ENCODE data around the gene ANKRD29. TPM values are rescaled to one million over a fixed set of nuclear protein-coding genes. Genes with fewer than 3 reads are reported as not detected.
A peak's percentile ranks its signal among the peaks of the same experiment; 100 is the strongest.
"Not testable (repeated sequence)": the region's sequence is repeated elsewhere in the genome, so short reads cannot be mapped to it uniquely, and the experiment has no call there.

The ANKRD29 gene
- polyA plus RNA-seq, 4 donors, result 0.47 to 1.2 (median 0.71) TPM

DNA sequence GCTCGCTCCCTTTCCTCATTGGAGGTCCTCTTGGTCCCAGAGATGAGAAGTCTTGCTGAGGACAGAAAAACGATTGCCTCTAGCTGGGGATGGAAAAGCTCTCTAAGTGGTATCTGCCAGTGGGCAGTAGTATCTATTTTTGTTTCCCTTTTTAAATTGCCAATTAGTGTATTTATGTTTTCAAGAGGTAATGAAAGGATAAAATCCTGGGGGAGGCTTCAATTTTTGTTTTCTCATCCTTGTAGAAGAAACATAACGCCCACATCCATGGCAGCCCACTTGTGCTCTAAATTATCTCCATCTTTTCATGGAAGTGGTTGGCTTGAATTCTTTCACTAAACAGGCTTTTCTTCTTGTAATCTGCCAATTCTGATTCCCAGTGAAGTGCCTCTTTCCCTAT lies 14.3 kb downstream of the ANKRD29 start:
- DNase-seq (ENCODE audit: low read depth in 4 of 4, low spot score in 3 of 4), result no peak

DNA sequence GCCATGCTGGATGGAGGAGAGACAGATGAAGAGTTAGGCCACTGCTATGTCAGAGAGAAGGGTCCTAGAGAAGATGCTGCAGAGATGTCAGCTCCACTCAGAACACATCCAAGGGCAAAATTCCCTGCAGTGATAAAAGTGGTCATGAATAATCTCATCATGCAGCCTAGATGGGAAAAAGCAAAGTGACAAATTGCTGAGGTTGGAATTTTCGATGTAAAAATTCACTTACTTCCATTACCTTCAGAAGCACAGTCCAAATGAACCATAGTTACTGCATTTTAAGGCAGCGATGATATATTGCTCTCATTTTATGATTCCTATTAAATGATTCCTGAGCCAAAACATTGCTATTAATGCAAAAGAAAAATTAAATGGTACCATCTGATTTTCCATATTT lies 16.4 kb downstream of the ANKRD29 start:
- DNase-seq (ENCODE audit: low read depth in 4 of 4, low spot score in 3 of 4), result no peak

DNA sequence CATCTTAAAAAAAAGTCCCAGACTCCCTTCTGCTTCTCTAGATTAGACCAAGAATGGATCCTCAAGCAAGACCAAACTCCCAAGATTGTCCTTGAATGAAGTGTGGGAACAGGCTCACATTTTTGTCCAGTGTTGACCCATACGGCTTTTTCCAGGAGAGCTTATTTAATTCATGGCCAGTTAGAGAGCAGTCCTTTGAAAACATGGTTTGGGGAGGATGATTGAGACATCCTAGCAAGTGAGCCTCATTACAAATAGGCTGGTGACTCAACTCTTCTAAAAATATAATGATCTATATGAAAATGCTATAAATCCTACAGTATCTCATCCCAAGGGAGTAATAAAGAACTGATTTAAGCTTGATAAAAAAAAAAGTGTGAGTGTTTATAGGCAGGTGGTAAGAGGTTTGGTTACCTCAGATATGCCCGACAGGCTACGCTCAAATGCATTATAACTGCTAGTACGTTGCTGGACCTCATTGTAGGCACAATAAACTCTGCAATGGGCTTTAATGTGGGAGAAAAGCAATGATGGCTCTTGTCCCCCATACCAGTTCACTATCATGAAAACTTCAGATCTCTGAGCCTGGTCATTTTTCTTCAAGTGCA lies 17.0 kb downstream of the ANKRD29 start:
- no peak for DNase-seq (ENCODE audit: low read depth in 4 of 4, low spot score in 3 of 4)

DNA sequence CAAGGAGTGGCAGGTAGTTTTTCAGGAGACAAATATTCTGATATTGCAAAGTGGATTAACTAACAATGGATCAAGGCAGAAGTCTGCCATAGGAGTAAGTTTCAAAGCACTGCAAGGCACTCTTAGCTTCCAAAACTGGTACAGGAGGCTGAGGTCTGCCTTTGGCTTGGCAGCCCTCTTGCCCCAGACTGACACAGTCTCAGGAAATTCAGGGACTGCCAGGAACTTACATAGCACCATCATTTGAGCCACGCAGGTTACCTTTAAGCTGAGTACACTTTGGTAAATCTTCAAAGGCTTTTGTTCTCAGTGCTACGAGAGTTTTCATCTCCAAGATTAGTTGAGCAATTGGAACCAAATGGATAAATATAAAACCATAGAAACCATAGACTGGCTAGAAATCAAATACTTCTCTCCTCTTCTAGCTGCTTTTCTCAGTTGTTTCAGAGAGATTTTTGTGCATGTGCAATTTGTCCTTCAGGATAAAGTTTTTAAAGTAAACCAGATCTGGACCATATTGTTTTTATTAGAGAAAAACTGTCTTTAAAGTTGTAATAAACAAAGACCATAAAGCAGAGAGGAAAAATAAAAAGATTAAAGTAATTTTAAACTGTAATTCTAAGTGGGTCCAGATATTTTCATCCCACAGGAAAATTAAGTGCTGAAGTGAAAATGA lies 18.8 kb downstream of the ANKRD29 start:
- no peak for DNase-seq (ENCODE audit: low read depth in 4 of 4, low spot score in 3 of 4)

DNA sequence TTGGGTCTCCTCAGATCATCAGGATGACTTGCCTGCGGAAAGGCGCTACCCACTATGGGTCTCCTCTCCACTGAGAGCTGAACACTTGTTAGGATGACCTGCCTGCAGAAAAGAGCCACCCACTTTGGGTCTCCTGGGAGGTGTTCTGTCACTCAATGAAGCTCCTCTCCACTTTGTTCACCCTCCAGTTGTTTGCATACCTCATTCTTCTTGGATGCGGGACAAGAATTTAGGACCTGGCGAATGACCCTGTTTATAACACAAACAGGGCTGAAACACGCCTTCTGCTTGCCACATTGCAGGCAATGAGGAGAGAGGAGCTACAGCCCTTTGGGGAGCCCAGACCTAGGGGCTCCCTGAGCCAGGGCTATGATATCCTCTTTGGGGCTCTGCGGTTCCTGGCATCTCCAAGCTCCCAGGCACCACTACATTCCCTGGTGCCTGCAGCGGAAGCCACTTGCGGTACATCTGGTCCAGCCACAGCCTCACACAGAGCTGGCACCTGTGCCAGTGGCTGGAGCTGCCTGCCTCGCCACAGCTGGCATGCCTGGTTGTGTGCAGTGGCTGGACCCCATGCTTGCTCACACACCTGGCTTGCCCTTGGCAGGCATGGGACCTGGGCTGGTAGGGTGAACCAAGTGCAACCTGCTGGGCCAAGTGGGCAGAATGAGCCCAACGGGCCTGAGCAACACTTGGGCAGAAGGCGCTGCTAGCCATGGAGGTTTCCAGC lies 20.6 kb downstream of the ANKRD29 start:
- DNase-seq (ENCODE audit: low read depth in 4 of 4, low spot score in 3 of 4), result no peak

DNA sequence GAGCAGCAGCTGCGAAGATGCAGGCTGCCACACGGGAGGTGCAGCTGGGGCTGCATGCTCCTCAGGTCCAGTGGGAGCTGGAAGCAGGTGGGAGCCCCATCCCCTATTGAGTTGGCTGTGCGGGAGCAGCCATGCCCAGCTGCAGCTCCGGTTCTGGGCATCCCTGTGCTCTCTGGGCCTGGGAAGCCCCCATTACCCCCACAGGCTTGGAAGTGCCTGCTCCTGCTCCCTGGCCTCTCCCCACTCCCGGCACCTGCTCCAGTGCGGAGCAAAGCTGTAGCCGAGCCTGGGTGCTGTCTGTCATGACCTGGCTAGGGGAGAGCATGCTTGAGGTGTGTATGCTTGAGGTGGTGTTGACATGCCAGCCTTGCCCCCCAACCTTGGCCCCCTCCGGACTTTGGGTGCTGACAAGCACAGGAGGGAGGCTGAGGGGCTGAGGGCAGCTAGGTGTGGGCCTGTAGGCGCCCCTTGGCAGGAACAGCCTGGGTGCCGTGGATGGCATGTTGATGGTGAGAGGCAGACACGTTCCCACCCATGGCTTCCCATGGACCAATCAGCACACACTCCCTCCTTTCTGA lies 21.5 kb downstream of the ANKRD29 start:
- no peak for DNase-seq (ENCODE audit: low read depth in 4 of 4, low spot score in 3 of 4)

DNA sequence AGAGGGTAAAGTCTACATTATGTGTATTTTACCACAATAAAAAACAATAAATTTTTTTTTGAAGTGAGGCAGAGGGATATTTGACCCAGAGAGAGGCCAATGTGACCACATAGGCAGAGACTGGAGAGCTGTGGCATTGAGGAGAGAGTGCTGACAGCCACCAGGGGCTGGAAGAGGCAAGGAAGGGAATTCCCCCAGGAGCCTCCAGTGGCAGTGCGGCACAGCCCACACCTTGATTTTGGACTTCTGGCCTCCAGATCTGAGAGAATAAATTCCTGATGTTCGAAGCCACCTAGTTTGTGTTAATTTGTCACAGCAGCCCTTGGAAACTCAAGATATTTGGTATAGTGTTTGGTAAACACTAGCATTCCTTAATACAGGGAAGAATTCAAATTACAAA lies 22.7 kb downstream of the ANKRD29 start:
- no peak for DNase-seq (ENCODE audit: low read depth in 4 of 4, low spot score in 3 of 4)

DNA sequence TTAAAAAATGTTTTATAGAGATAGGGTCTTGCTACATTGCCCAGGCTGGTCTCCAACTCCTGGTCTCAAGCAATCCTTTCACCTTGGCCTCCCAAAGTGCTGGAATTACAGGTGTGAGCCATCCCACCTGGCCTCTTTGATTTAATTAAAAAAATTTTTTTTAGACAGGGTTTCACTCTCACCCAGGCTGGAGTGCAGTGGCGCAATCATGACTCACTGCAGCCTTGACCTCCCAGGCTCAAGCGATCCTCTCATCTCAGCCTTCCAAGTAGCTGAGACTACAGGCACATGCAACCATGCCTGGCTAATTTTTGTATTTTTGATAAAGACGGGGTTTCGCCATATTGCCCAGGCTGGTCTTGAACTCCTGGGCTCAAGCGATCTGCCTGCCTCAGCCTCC lies 26.3 kb downstream of the ANKRD29 start:
- not testable (repeated sequence) for DNase-seq (ENCODE audit: low read depth in 4 of 4, low spot score in 3 of 4)

DNA sequence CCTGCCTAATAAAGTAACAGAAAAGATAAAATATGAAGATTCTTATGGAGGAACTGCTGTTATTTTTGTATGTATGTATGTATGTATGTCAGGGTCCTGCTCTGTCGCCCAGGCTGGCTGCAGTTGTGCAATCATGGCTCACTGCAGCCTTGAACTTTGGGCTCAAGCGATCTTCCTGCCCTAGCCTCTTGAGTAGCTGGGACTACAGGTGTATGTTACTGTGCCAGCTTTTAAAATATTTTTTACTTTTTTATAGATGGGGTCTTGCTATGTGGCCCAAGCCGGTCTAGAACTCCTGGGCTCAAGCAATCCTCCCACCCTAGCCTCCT lies 26.7 kb downstream of the ANKRD29 start:
- DNase-seq (ENCODE audit: low read depth in 4 of 4, low spot score in 3 of 4), result no peak

DNA sequence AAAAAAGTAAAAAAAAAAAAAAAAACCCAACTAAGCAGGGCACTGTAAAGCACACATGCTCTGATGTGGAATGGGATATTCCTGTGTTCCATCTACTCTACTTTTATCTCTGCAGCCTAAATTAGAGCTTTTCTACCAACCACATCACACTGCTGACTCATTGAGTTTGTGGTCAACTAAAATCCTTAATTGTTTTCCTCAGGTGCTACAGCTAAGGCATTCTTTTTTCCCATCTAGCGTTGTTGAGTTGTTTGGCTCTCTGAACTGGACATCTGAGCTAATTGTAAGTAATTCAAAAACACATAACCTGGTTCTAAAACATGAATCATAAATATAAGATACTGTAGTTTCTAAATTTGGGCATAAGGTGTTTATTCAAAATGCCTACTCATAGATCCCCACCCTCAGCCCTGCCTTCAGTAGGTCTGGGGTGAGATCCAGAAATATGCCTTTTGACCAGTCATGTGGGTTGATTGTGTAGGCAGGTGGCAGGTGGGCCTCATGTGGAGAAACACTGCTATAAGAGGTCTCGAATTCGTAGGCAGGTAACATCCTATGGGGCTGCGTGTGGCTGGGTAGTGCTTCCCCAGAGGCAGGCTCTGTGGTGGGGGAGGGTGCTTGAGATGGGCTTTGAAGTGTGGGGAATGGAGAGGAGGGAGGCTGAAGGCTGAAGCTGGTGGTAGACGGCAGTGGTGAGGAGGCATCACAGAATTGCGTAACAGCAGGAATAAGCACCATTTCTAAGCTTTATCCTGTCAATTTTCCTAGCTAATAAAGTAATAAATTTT lies 27.2 kb downstream of the ANKRD29 start:
- no peak for DNase-seq (ENCODE audit: low read depth in 4 of 4, low spot score in 3 of 4)

DNA sequence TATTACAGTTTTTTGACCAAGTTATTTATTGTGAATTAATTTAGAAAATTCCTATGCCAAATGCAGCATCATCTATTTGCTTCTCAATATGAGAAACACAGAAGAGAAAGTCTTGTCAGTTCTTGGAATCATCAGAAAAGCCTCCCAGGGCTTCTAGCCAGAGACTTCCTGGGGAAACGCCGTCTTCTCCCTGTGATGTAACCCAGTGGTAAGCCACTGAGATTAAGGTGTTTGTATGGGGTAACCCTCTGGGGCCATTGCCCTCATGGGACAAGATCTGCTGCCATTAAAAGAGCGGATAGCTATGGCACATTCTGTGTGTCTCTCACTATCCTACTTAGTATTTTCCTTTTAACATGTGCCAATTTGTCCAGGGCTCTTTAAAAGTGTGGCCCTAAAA lies 28.0 kb downstream of the ANKRD29 start:
- no peak for DNase-seq (ENCODE audit: low read depth in 4 of 4, low spot score in 3 of 4)

DNA sequence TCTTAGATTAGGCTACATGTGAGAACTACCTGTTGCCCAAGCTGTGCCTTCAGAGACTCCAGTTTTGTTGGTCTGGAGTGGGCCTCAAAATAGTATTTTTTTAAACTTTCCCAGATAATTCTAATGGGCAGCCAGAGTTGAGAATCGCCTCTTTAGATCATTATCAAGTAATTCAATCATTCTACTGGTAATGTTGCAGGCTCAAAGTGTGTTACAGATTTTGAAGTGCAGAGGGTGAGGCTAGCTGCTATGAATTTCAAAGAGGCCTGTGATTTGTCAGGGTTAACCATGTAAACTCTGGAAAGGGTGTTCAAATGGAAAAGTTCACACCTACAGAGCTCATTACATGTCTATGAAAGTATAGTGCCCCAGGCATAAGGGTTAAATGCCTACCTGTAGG lies 30.1 kb downstream of the ANKRD29 start:
- DNase-seq (ENCODE audit: low read depth in 4 of 4, low spot score in 3 of 4), result no peak

DNA sequence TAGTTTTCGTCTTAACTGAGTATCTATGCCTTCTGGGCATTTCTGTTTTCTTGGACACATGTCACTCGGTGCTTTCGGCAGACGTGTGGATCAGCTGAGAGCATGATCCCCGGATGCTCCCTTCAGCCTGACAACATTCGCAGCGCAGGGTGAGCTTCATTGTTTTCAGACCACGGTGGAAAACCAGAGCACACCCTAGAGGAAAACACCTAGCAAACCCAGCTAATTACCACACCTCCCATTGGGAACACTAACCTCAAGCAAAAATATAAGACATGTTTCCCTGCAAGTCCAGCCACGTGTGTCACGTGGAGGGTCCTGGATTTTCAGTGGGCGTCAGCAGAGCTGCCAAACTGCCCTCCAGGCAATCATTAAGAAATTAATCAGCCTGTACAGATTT lies 31.0 kb downstream of the ANKRD29 start:
- DNase-seq (ENCODE audit: low read depth in 4 of 4, low spot score in 3 of 4), result no peak

DNA sequence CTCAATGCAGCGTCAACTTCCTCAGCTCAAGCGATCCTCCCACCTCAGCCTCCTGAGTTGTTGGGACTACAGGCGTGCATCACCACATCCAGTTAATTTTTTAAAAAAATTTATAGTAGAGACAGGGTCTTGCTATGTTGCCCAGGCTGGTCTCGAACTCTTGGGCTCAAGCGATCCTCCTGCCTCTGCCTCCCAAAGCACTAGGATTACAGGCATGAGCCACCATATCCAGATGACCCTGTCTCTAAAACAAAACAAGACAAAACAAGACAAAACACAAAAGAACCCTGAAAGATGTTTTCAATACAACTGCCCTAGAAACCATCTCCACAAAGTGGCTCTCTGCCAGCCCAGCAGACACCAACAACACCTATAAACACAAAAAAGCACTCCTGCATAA lies 31.4 kb downstream of the ANKRD29 start:
- DNase-seq (ENCODE audit: low read depth in 4 of 4, low spot score in 3 of 4), result no peak

DNA sequence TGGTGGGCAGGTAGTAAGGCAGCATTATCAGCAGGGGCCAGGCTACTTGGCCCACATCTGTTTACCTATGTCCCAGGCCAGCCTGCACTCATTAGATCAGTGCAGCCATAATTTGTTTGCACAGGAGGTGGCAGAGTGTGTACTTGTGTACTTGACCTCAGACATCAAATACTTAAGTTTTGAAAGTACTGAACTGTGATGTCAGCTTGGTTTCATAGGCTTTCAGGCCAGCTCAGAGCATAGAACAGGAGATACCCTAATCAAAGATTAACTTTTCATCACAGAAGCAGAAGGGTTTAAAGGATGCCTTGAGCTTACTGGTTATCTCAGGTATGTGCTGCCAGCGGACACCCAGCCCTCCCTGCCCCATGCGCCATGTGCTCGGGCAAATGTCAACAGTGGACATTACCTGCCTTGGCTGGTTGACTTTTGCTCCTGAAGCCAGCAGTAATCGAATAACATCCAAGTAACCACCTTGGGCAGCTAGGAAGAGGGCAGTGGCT lies 33.2 kb downstream of the ANKRD29 start:
- no peak for DNase-seq (ENCODE audit: low read depth in 4 of 4, low spot score in 3 of 4)

DNA sequence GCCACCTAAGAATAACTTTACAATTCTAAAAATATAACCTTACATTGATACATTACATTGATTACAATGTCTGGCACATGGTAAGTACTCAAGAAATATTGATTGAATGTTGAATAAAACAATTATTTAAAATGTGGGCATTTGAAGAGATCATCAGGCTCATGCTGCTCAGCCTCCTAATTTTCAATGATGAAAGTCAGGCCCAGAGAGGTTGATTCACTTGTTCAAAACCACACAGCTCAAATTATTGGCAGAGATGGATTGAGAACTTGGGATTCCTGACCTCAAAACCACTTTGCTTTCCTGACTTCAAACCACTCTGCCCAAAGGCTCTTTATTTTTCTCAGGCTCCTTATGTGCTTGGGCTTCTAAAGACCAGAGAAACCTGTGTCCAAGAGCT lies 34.7 kb downstream of the ANKRD29 start:
- DNase-seq (ENCODE audit: low read depth in 4 of 4, low spot score in 3 of 4), result no peak

DNA sequence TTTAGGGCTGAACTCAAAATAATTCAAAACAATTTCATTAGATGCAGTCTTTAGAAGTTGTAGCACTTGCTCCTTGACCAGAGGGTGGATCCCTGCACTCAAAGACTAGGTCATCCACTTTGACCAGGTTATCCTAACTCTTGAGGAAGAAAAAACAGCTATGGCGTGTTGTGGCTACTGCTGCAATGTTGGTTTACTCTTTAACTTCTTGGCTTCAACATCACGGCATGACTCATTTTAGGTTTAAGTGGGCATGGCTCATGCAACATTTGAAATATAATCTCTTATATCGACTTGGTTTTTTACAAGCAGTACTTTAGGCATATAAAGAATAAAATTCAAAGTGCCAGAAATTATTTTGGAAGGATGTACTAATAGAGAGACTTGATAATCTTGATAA lies 35.4 kb downstream of the ANKRD29 start:
- DNase-seq (ENCODE audit: low read depth in 4 of 4, low spot score in 3 of 4), result no peak

DNA sequence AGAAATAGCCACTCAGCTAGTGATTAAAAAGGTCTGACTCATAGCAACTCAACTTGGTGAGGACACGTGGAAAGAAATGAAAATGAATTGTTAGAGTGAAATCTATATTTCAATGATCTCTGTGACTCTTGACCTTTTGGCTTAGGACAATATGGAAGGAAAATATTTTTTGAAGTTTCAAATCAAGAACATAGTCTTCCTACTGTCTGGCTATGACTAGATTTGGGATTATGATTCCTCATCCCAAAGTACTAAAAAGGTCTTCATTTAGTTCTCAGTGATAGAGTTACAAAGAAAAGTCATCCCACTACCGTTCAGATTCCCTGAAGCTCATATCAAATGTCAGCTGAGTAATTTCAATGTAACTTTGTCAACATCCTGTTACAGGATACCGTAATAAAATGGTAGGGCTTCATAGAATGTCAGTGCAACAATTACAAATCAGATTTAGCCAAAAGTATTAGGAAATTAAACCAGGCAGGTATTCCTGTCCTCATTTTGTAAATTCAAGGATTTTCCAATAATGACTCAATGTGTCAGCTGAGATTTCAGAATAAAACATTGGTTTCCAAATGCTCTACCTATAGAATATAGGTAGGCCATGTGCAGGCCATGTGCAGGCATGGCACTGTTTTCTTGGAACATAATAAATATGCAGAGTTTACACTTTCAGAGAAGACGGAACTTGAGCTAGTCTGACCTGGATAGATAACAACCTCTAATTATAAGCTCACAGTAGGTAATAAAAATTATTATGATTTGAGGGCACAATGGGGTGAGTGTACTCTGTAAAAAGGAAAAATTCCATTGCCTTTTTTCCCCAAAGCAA lies 36.0 kb downstream of the ANKRD29 start:
- DNase-seq (ENCODE audit: low read depth in 4 of 4, low spot score in 3 of 4), result no peak

DNA sequence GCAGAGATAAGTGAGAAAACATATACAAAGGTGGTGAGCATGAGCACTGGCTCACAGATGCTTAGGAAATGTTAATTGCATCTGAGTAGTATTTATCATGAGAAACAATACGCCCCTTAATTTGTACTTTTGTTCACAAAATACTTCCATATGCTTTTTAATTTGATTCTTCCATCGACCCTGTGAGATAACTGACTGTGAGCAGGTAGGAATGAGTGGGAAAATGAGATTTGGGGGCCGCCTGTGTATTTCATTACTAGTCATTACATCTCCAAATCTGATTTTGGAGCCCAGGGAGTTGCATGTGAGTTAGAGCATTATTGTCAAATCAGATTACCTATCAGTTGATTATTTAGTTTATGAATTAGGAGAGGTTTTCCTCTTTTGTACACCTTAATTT lies 39.7 kb downstream of the ANKRD29 start:
- no peak for DNase-seq (ENCODE audit: low read depth in 4 of 4, low spot score in 3 of 4)

DNA sequence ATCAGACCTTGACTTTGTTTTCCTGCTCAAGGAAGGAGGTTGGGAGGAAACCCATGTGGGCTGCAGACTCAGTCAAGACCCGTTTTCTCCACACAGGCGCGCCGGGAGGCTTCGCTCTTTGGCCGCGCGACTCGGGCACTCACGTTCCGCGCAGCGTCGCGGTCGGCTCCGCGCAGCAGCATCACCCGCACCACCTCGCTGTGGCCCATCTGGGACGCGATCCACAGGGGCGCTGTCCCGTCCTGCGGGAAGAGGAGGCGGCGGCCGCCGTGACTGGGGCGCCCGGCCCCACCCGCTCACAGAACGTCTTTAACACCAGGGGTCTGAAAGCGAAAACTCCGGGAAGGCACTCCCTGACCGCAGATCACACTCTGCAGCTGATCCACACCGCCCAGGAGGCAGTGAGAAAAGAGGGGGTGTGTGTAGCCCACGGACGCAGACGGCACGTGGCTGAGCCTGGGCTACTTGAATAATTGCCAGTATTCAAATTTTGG lies 43.3 kb downstream of the ANKRD29 start:
- DNase-seq (ENCODE audit: low read depth in 4 of 4, low spot score in 3 of 4), result peak in 1 of 4 donors; percentile 29

Data from right renal pelvis (tissue), 4 donors.